ENCODE results near the gene GOLGB1.

GRCh38 chr3:121698476-121698875 is 51.1 kb downstream of the GOLGB1 start:
- TF ChIP-seq JUN (IDR thresholded peaks at IDR 0.05; ENCODE audit: borderline replicate concordance, insufficient read depth, insufficient read length, low read depth) (no peak), EZH2 (IDR thresholded peaks at IDR 0.05; ENCODE audit: borderline replicate concordance, low read depth, low read length, severe bottlenecking) (no peak), CTCF (IDR thresholded peaks at IDR 0.05; ENCODE audit: extremely low read depth in 1 of 2, insufficient read depth in 1 of 2, low read depth in 1 of 2, low read length in 2 of 2) (no peak), MYC (IDR thresholded peaks at IDR 0.05; ENCODE audit: low read depth, low read length) (no peak), POLR2A (IDR thresholded peaks at IDR 0.05; ENCODE audit: low read depth, low read length) (no peak)
